Measurements from ENCODE around the gene ABHD17B. TPM values are rescaled to one million over a fixed set of nuclear protein-coding genes. Genes with fewer than 3 reads are reported as not detected.

Gene ABHD17B
- total and polyA plus RNA-seq, 10 of the 15 experiments (the other 5 are each of a cell fraction or from before 2014, with no cell fraction given): 3.5 to 21.4 (median 16.6) TPM

GRCh38 chr9:71931166-71931565 lies 20.2 kb upstream of the ABHD17B start (continued):
- TF ChIP-seq CTCF (IDR thresholded peaks at IDR 0.05 in 2 of 3, conservative IDR thresholded peaks at IDR 0.05 in 1 of 3; ENCODE audit: control insufficient read depth in 2 of 3, extremely low read depth in 1 of 3, insufficient read depth in 1 of 3, low read depth in 3 of 3, low read length in 3 of 3): no peak
- TF ChIP-seq DPF2 (IDR thresholded peaks at IDR 0.05): no peak

GRCh38 chr9:71929791-71930440 lies 18.9 kb upstream of the ABHD17B start:
- Histone ChIP-seq H3K79me2 (ENCODE audit: control insufficient read depth, insufficient read depth, low read length) (no peaks in the 10 kb centered on the region), H3K36me3 (ENCODE audit: control insufficient read depth in 2 of 2, insufficient read depth in 2 of 2, low read length in 1 of 2) (no peaks in the 10 kb centered on the region), H3K4me3 (no peak overlapping the region), H3K4me1 (ENCODE audit: control insufficient read depth, insufficient read depth, low read length) (no peaks in the 10 kb centered on the region), H3K4me2 (ENCODE audit: control insufficient read depth, insufficient read depth) (no peak overlapping the region), H3K27me3 (replicated peaks in 1 of 2; ENCODE audit: control insufficient read depth in 2 of 2, insufficient read depth in 2 of 2, low read length in 1 of 2) (no peaks in the 10 kb centered on the region), H3K9ac (ENCODE audit: control insufficient read depth, insufficient read depth, low read length) (no peak overlapping the region), H4K20me1 (ENCODE audit: control insufficient read depth, insufficient read depth) (no peaks in the 10 kb centered on the region), H2AFZ (ENCODE audit: control insufficient read depth, low read depth, low read length) (no peak overlapping the region), H3K9me3 (replicated peaks; ENCODE audit: control insufficient read depth, insufficient read depth, low read length) (no peaks in the 10 kb centered on the region; the same call in 2 of the 3 replicates), H3K27ac (ENCODE audit: control insufficient read depth, insufficient read depth) (no peak overlapping the region)
- 56% methylated on average over 2 of the region's 2 CpGs for WGBS (ENCODE audit: insufficient coverage, insufficient replicate concordance, low lambda C conversion rate, missing lambda C conversion rate)
- CTCF ChIA-PET: interaction anchor here (0.8 to 1.5 kb wide), 2 partner anchors 111 to 123 kb away, joined by 3 read pairs; no protein-coding TSS in a partner anchor
- SMC1A ChIA-PET (ENCODE audit: uncharacterized antibody, unreplicated experiment): interaction anchor here (9.9 kb wide), 1 partner anchor 15 kb away, joined by 77 read pairs; the partner anchor contains the start of genes ABHD17B and C9orf85
- intact Hi-C loops (cut with micrococcal nuclease; ENCODE audit: unreplicated experiment) (no loop called here), in situ Hi-C loops (cut with MboI) (no loop called here)
- DNase-seq (ENCODE audit: low read depth, low spot score) (no peak), ATAC-seq (no peak), FAIRE-seq (no peak)
- RAD21 ChIA-PET (ENCODE audit: unreplicated experiment): no interaction called here
- TF ChIP-seq BCLAF1 (IDR thresholded peaks at IDR 0.05): no peak
- no peak for TF ChIP-seq JUND (IDR thresholded peaks at IDR 0.05; ENCODE audit: low read depth, low read length)
- no peak for TF ChIP-seq ZBTB33 (IDR thresholded peaks at IDR 0.05)
- TF ChIP-seq ZNF687 (IDR thresholded peaks at IDR 0.05): no peak
- no TSS peak for BruUV-seq (replicated peaks)
- POLR2A ChIA-PET: no interaction called here
